ENCODE measurements around the gene SLC17A4.
A peak's percentile ranks its signal among the peaks of the same experiment; 100 is the strongest.

SLC17A4 gene

GRCh38 chr6:25753079-25753478 is 1.5 kb upstream of the SLC17A4 start:
- DNase-seq, result no peak

DNA sequence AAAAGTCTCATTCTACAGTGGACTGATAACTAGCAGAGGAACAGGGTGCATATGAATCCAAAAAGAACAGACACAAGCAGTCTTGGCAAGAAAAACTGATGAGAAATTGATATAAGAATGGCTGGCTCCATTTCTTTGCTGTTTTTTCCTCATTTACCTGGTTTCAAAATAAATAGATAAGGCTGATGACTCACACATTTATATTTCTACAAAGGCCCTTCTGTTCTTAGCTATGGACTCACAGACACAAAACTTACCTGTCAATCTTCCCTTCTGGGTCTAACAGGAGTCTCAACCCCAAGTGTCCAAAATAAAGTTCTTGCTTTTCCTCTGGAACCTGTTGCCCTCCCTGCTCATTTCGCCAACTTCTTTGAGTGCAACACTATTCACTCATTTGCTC is 941 bp downstream of the SLC17A4 start:
- no peak for DNase-seq

GRCh38 chr6:25756382-25757363 is 2.1 kb downstream of the SLC17A4 start:
- DNase-seq, result no peak

DNA sequence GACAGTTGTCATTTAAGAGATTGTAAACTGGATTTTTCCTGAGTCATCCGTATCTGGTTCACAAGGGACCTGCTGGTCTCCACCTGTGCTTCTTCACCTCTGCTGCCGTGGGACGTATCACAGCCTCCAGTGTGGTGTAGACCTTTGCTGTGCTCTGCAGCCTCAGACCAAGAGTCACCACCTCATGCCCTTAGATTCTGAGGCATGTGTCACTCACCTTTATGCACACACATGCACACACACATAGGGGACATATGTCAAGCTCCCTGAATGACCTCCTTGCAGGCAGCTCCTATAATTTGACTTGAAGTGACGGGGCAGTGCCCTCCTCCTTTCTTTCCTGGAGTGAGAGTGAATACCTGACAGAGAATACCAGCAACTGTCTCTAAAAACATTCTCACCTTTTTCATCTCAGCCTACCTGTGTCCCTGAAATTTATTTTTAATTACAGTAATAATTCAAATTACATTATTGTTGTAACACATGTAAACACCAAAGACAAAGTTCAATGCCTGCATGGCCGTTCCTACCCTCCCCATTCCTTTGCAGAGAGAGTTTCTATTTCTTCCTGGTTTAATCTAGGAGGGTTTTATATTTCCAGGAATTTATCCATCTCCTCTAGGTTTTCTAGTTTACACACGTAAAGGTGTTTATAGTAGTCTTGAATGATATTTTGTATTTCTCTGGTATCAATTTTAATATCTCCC is 3.5 kb downstream of the SLC17A4 start:
- DNase-seq, result no peak

DNA sequence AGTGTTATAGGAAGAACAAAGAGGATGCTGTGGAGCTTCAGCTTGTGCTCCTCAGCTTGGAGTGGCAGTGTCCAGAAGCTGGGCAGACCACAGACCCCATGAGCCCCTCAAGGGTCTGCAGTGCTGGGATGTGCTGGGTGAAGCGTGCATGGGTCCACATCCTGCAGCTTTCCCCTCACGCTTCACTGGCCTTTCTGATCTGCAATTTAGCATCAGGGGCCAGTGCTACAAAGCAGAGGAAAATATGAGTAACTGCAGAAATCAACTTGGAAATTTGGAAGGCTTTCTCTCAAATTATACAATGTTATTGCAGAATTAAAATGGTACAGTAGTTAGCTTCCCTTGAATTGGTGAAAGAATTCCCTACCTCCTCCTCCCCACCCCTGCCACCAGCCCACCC is 10.1 kb downstream of the SLC17A4 start:
- no peak for DNase-seq

DNA sequence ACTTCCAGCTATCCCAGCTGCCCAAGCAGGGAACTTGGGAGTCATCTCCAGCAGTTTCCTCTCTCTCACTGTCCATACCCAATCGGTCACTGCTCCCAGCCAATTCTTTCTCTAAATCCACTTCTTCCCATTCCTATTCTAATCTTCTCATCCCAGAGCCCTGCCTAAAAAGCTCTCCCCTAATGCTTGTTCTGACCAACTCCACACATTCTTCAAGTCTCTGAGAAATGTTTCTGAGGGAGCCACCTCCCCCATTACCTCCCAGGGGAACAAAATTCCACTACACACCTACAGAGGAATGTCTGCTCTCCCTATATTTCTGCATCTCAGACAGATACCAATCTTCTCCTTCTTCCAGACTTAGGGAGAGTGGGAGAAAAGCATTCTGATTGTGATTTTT is 14.0 kb downstream of the SLC17A4 start:
- DNase-seq, result no peak

- DNase-seq, result no peak
These were observed 15.4 kb downstream of the SLC17A4 start for GRCh38 chr6:25769983-25770382.

GRCh38 chr6:25774120-25774715 is 19.7 kb downstream of the SLC17A4 start:
- DNase-seq, result no peak

DNA sequence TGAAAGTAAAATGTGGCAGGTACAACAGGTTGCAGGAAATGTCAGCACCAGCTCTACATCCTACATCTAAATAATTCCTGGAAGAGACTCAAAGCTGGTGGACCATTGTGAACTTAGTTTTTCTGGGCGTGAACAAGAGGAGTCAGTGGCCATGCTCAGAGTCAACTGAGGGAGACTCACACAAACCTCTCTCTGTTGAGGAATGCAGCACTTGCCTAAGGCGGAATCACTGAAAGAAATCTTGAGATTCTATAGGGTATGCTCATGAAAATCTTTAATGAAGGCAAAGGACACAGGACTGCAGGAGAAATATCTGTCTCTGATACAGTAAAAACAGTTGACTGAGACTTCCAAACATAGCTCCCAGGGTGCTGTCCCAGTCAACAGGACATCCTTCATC is 22.5 kb downstream of the SLC17A4 start:
- DNase-seq, result no peak

DNA sequence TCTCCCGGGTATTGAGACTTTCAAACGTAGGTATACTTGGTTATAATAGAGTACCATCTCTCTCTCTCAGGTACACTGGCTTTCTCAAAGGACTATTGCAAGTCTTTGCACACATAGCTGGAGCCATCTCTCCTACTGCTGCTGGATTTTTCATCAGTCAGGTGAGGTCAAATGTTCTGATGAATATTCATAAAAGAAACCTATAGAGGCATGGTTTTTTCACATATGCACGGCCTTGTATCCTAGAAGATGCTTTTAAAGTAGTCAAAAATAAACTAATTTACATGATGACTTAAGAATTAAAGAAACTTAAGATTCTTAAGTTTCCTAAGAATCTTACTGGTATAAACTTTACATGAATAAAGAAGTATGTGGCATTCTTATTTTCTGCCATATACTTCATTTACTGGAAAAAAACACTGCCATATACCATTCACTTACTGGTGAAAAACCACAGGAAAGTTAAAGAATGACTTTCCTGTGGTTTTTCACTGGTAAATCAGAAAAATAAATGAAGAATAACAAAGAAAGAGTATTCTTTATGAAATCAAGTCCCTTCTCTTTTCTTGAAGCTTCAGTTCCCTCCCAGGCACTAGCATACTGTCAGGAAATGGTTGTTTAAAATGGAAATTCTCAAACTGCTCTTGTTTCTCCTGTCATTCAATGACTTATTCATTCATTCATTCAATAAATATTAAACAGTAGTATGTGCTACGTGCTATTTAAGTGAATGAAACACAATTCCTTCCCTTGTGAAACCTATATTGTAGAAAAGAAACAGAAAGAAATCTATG is 23.5 kb downstream of the SLC17A4 start:
- no peak for DNase-seq

DNA sequence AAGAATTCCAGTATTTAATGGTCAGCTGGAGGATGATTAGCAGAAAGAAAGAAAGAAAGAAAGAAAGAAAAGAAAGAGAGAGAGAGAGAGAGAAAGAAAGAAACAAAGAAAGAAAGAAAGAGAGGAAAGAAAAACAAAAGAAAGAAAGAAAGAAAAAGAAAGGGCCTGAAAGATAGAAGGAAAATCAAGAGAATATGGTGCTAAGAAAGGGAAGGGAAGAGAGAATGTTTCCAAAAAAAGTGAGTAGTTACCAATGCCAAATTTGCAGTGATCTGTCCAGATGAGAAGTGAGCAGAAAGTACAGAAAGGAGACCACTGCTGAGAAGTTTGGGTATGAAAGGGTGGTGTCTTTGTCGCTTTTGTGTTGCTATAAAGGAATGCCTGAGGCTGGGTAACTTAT is 26.6 kb downstream of the SLC17A4 start:
- DNase-seq, result no peak

GRCh38 chr6:25787428-25787827 is 32.9 kb downstream of the SLC17A4 start:
- no peak for DNase-seq

- peak; percentile 38 for DNase-seq
These were observed 33.9 kb downstream of the SLC17A4 start for GRCh38 chr6:25788305-25788922.

DNA sequence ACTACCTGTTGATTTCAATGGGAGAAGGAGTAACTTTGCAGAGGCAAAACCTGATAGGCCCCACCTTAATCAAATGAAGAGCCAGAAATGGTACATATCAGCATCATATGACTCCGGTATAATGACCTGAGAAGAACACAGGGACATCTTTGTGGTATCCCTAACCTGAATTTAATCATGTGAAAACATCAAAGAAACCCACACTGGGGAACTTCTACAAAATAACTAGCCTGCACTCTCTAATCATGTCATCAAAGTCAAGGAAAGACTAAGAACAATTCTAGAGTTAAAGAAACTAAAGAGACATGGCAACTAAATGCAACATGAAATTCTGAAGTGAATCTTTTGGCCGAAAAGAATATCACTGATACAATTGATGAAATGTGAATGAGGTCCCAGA is 34.9 kb downstream of the SLC17A4 start:
- no peak for DNase-seq

DNA sequence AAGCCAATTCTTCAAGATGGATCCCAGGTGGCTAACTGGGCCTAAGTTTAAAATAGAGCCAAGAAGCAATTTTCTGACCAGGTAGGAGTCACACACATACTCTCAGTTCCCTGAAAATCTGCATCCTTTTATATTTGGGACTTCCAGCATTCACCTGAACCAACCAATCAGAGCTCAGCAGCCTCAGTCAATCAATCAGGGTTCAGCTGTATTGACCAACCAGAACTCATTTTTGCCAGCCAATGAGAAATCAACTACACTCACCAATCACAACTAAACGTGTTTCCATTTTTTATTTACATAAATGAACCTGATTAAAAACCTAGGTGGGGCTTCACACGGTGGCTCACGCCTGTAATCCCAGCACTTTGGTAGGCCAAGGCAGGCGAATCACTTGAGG is 37.5 kb downstream of the SLC17A4 start:
- no peak for DNase-seq

GRCh38 chr6:25793970-25794369 is 39.4 kb downstream of the SLC17A4 start:
- no peak for DNase-seq

- no peak for DNase-seq
These were observed 40.2 kb downstream of the SLC17A4 start for GRCh38 chr6:25794784-25795183.

DNA sequence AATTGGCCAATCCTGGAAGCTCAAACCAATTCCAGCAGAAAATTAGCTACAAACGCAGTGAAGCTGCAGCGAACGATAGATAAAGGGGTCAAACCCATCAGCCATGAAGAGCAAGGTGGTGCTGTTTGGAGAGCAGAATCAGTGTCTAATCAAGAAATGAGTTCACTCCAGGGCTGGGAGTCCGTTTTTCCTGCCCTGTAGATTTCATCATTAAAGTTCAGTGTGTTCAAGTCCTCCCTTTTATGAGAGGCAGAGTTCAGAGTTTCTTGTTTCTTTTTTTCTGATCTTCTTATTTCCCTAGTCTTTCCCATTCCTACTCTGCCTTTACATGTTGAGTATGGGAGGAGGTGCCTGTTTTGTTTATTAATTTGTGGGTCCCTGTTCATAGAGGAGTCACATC is 46.9 kb downstream of the SLC17A4 start:
- no peak for DNase-seq

DNA sequence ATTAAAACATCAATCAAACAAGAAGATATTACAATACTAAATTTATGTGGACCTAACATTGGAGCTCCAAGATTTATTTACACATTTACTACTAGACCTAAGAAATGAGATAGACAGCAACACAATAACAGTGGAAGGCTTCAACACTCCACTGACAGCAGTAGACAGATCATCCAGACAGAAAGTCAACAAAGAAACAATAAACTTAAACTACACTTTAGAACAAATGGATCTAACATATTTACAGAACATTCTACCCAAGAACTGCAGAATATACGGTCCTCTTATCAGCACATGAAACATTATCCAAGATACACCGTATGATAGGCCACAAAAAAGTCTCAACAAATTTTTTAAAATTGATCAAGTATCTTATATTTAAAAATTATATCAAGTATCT is 50.3 kb downstream of the SLC17A4 start:
- DNase-seq, result no peak

- no peak for DNase-seq
These were observed 60.7 kb downstream of the SLC17A4 start for GRCh38 chr6:25815194-25815593.

DNA sequence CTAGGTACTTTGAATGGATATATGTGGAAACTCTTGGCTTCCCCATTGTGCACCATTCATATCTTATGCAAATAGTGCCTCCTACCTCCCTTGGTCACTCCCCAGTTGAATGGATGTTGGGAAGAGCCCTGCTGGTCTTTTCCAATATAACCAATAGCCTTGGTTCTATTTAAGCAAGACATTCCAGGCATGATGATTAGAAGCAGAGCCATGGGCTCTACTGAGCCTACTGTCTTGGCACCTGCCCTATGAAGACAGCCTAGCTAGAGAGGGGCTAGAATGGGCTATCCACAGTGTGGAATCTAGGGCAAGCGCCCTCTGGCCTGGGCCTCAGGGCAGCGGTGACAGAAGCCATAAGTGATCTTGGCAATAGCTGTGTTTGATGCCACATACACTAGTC is 61.7 kb downstream of the SLC17A4 start:
- no peak for DNase-seq

GRCh38 chr6:25821341-25821740 is 66.8 kb downstream of the SLC17A4 start:
- DNase-seq, result no peak

DNA sequence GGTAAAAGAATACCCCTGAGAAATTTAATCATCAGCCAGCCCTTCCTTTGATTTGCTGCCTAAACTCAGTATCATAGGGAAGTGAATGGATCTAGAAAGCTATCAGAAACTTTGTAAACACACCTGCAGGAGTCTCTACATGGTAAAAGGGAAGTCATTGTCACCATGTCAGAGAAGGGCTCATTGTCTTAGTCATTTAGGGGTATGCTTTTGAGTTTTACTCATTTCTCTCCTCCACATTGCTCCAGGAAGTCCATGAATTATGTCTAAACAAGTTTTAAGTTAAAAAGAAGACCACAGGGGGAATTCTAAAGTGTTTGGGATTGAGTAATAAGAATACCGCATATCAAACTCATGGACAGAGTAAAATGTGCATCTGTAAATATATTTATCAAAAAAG is 74.8 kb downstream of the SLC17A4 start:
- no peak for DNase-seq

All from activated naive CD4-positive, alpha-beta T cell treated with Interleukin-2 at 50 U/mL for 16 hours (primary cell).